Gastroesophageal sphincter (tissue), 4 donors: Measurements from ENCODE around the gene ZNF48. TPM values are rescaled to one million over a fixed set of nuclear protein-coding genes. Genes with fewer than 3 reads are reported as not detected.

Source experiments
- ATAC-seq: fragments of 150-250 bp; one replicate; pipeline ENCODE4 v1.9.1; 2016; ENCODE audit warnings: mild to moderate bottlenecking, moderate library complexity
- H3K27ac ChIP-seq, 4 donors: fragments of 200-600 bp; sonication (generic) in 3 of 4; 1 replicate in 3 of 4; 2 replicates in 1 of 4; pipeline ENCODE4 v1.5.1; 2016 to 2019
- H3K27me3 ChIP-seq: fragments of 200-600 bp; sonication (generic); one replicate; pipeline ENCODE4 v1.5.1; 2019
- H3K36me3 ChIP-seq, 2 donors: fragments of 200-600 bp; sonication (generic); one replicate each; pipeline ENCODE4 v1.5.1; 2019; ENCODE audit warnings: control low read depth in 1 of 2
- H3K4me1 ChIP-seq, 3 donors: fragments of 200-600 bp; sonication (generic); 1 replicate in 2 of 3; 2 replicates in 1 of 3; pipeline ENCODE4 v1.5.1; 2016 to 2019; ENCODE audit warnings: control low read depth in 2 of 3
- H3K4me3 ChIP-seq, 2 donors: fragments of 200-600 bp; sonication (generic); one replicate each; pipeline ENCODE4 v1.5.1; 2019; ENCODE audit warnings: mild to moderate bottlenecking in 1 of 2, moderate library complexity in 1 of 2
- H3K9me3 ChIP-seq, 3 donors: fragments of 200-600 bp; sonication (generic); one replicate each; pipeline ENCODE4 v1.5.1; 2017 to 2019; ENCODE audit warnings: control low read depth in 2 of 3
- CTCF ChIP-seq, 4 experiments: fragments of 200-600 bp in 2 of 4; fragments of 450-650 bp in 2 of 4; sonication (generic) in 1 of 4; IDR thresholded peaks; one replicate each; pipeline ENCODE4 v1.5.1; 2017 to 2019; ENCODE audit warnings: antibody characterized with exemption in 4 of 4, mild to moderate bottlenecking in 2 of 4, moderate library complexity in 2 of 4
- EP300 ChIP-seq: sonication (generic); formaldehyde crosslinking; IDR thresholded peaks from one replicate; pipeline ENCODE4 v1.6.1; 2017; ENCODE audit warnings: antibody characterized with exemption, mild to moderate bottlenecking
- POLR2A ChIP-seq, 2 donors: fragments of 450-650 bp; IDR thresholded peaks; one replicate each; pipeline ENCODE4 v1.6.1; 2017; ENCODE audit warnings: antibody characterized with exemption in 2 of 2, mild to moderate bottlenecking in 2 of 2, moderate library complexity in 1 of 2
- POLR2AphosphoS5 ChIP-seq: sonication (generic); formaldehyde crosslinking; IDR thresholded peaks from one replicate; pipeline ENCODE4 v1.6.1; 2017; ENCODE audit warnings: antibody characterized with exemption
- WGBS, 2 donors: methylation state at CpG; one replicate each; pipeline ENCODE4 v1.1.5; 2018; ENCODE audit warnings: low coverage in 1 of 2; 5-methylcytosine and 5-hydroxymethylcytosine counted together
- total RNA-seq, 4 donors: library from RNA; depleted of rRNA; stranded (reverse); fragments of >200 nt; gene quantifications; one replicate each; pipeline ENCODE4 v1.1.0, GENCODE V29; 2016

ZNF48 gene
- total RNA-seq, 4 donors from 2014 or later: 7.9 to 17.5 (median 12.2) TPM

- H3K9me3 ChIP-seq: no peaks in the 10 kb centered on the region
- H3K4me3 ChIP-seq: no peak overlapping the region
- H3K27ac ChIP-seq: no peak overlapping the region
- peaks cover 0 to 47% of the 10 kb centered on the region in 2 donors for H3K36me3 ChIP-seq
- no peaks in the 10 kb centered on the region for H3K27me3 ChIP-seq
- ATAC-seq: no peak
- peaks cover 0 to 23% (median 3%) of the 10 kb centered on the region in 3 donors for H3K4me1 ChIP-seq
- 65 to 92% methylated on average over 4 to 5 of the region's 5 CpGs for WGBS, 2 donors
- no peak for TF ChIP-seq EP300
- no peak for TF ChIP-seq CTCF (IDR thresholded peaks at IDR 0.05)
- no peak for TF ChIP-seq POLR2A (IDR thresholded peaks at IDR 0.05)
- TF ChIP-seq POLR2AphosphoS5: no peak
Measured at GRCh38 chr16:30421010-30421409, 25.8 kb downstream of the ZNF48 start.

GRCh38 chr16:30428055-30428454, 32.8 kb downstream of the ZNF48 start:
- Histone ChIP-seq H3K27me3 (no peaks in the 10 kb centered on the region), H3K27ac (peak overlapping the region in 1 of 4 donors; percentile 85), H3K36me3 (peaks cover 0 to 38% of the 10 kb centered on the region in 2 donors), H3K4me3 (no peak overlapping the region), H3K9me3 (no peaks in the 10 kb centered on the region), H3K4me1 (peaks cover 2 to 28% (median 14%) of the 10 kb centered on the region in 3 donors)
- TF ChIP-seq POLR2A (IDR thresholded peaks at IDR 0.05) (no peak), POLR2AphosphoS5 (no peak), EP300 (no peak), CTCF (IDR thresholded peaks at IDR 0.05) (no peak)
- ATAC-seq: no peak
- WGBS, 2 donors: 77 to 84% methylated on average over 4 of the region's 4 CpGs

- H3K9me3 ChIP-seq: no peaks in the 10 kb centered on the region
- peak overlapping the region; percentile 27 to 73 for H3K4me3 ChIP-seq
- WGBS, 2 donors: 1 to 6% methylated on average over 11 of the region's 11 CpGs
- H3K27me3 ChIP-seq: no peaks in the 10 kb centered on the region
- TF ChIP-seq CTCF (IDR thresholded peaks at IDR 0.05): no peak
- TF ChIP-seq EP300: no peak
- TF ChIP-seq POLR2AphosphoS5: no peak
- TF ChIP-seq POLR2A (IDR thresholded peaks at IDR 0.05): no peak
- peaks cover 0 to 25% of the 10 kb centered on the region in 2 donors for H3K36me3 ChIP-seq
- peak overlapping the region; percentile 0 to 87 (median 82) for H3K27ac ChIP-seq
- no peak for ATAC-seq
- peaks cover 2 to 28% (median 14%) of the 10 kb centered on the region in 3 donors for H3K4me1 ChIP-seq
Measured at GRCh38 chr16:30429418-30429677, 34.1 kb downstream of the ZNF48 start.

GRCh38 chr16:30429678-30430427, 34.6 kb downstream of the ZNF48 start, which contains the start of gene DCTPP1:
TSS of gene DCTPP1 (minus strand) at chr16:30430030. CDS start at chr16:30429980, 50 bp downstream.
- H3K9me3 ChIP-seq: no peaks in the 10 kb centered on the region
- TF ChIP-seq EP300 (no peak), POLR2AphosphoS5 (peak; percentile 44), CTCF (IDR thresholded peaks at IDR 0.05) (peak in 3 of 4 experiments; percentile 76 to 89 (median 85))
- WGBS, 2 donors: 0 to 1% methylated on average over 1 to 27 of the region's 49 CpGs
- peaks cover 0 to 20% of the 10 kb centered on the region in 2 donors for H3K36me3 ChIP-seq
- ATAC-seq: peak; percentile 99
- peak within 1 kb of the TSS; percentile 27 to 73 for H3K4me3 ChIP-seq
- H3K27me3 ChIP-seq: no peaks in the 10 kb centered on the region
- peaks cover 2 to 28% (median 14%) of the 10 kb centered on the region in 3 donors for H3K4me1 ChIP-seq
- H3K27ac ChIP-seq: peak within 1 kb of the TSS; percentile 59 to 87 (median 82)
